Astrocyte (in vitro differentiated cells and primary cell): ENCODE data around the gene CFAP68. TPM values are rescaled to one million over a fixed set of nuclear protein-coding genes. Genes with fewer than 3 reads are reported as not detected.
A peak's percentile ranks its signal among the peaks of the same experiment; 100 is the strongest.

Experiments
- DNase-seq: peaks from one replicate; pipeline ENCODE4 v3.0.0-alpha.2; 2010; ENCODE audit warnings: low read depth
- FAIRE-seq: peaks from 2 replicates; lab custom pipeline; 2011; peaks lifted over from hg19 to GRCh38; lab: Jason Lieb, UNC
- H2AFZ ChIP-seq: 2 replicates; pipeline ENCODE4 v1.6.0; 2012; ENCODE audit warnings: low read depth, low read length, inconsistent platforms
- H3K27ac ChIP-seq: 2 replicates; pipeline ENCODE4 v1.5.1; 2011; ENCODE audit warnings: low read depth, low read length, inconsistent platforms
- H3K27me3 ChIP-seq: 2 replicates; pipeline ENCODE4 v1.6.0; 2011; ENCODE audit warnings: low read length, inconsistent platforms; ENCODE audit not compliant: insufficient read depth
- H3K36me3 ChIP-seq: 2 replicates; pipeline ENCODE4 v1.5.1; 2011; ENCODE audit warnings: low read length, inconsistent platforms; ENCODE audit not compliant: insufficient read depth
- H3K4me1 ChIP-seq: 2 replicates; pipeline ENCODE4 v1.5.1; 2011; ENCODE audit warnings: low read length, inconsistent platforms; ENCODE audit not compliant: insufficient read depth
- H3K4me2 ChIP-seq: 2 replicates; pipeline ENCODE4 v1.6.0; 2012; ENCODE audit warnings: low read length, inconsistent platforms
- H3K4me3 ChIP-seq: 2 replicates; pipeline ENCODE4 v1.5.1; 2011; ENCODE audit warnings: low read depth, mild to moderate bottlenecking, low read length, inconsistent platforms; ENCODE audit not compliant: insufficient read depth
- H3K79me2 ChIP-seq: 2 replicates; pipeline ENCODE4 v1.6.0; 2012; ENCODE audit warnings: mild to moderate bottlenecking, low read length, inconsistent platforms; ENCODE audit not compliant: insufficient read depth
- H3K9ac ChIP-seq: 2 replicates; pipeline ENCODE4 v1.6.0; 2012; ENCODE audit warnings: mild to moderate bottlenecking, low read length, inconsistent platforms
- H3K9me3 ChIP-seq: 2 replicates; pipeline ENCODE4 v1.5.1; 2012; ENCODE audit warnings: low read depth, mild to moderate bottlenecking, low read length, inconsistent platforms; ENCODE audit not compliant: insufficient read depth
- H4K20me1 ChIP-seq: 2 replicates; pipeline ENCODE4 v1.6.0; 2012; ENCODE audit warnings: low read length, inconsistent platforms; ENCODE audit not compliant: insufficient read depth
- H3K27ac Mint-ChIP-seq: one replicate; pipeline ENCODE4 v1.8.0; 2021; ENCODE audit warnings: mild to moderate bottlenecking, mixed read lengths; ENCODE audit not compliant: unreplicated experiment
- H3K27me3 Mint-ChIP-seq: one replicate; pipeline ENCODE4 v1.8.0; 2021; ENCODE audit warnings: low read depth, mixed read lengths; ENCODE audit not compliant: unreplicated experiment
- H3K36me3 Mint-ChIP-seq: one replicate; pipeline ENCODE4 v1.8.0; 2021; ENCODE audit warnings: low read depth, mixed read lengths; ENCODE audit not compliant: unreplicated experiment
- H3K4me1 Mint-ChIP-seq: one replicate; pipeline ENCODE4 v1.8.0; 2021; ENCODE audit warnings: low read depth, mixed read lengths; ENCODE audit not compliant: unreplicated experiment
- H3K4me3 Mint-ChIP-seq: one replicate; pipeline ENCODE4 v1.8.0; 2021; ENCODE audit warnings: mild to moderate bottlenecking, moderate library complexity, mixed read lengths; ENCODE audit not compliant: unreplicated experiment
- H3K9me3 Mint-ChIP-seq: one replicate; pipeline ENCODE4 v1.8.0; 2021; ENCODE audit warnings: mild to moderate bottlenecking, mixed read lengths; ENCODE audit not compliant: unreplicated experiment
- EZH2 ChIP-seq: IDR thresholded peaks from 2 replicates; pipeline ENCODE4 v1.6.1; 2012; ENCODE audit warnings: mild to moderate bottlenecking, low read length, inconsistent platforms; ENCODE audit not compliant: insufficient read depth
- total RNA-seq: library from RNA; stranded (reverse); gene quantifications from 2 replicates; pipeline ENCODE4 v1.2.1, GENCODE V29; 2021
- TF ChIP-seq, protein P1 (sequence below): IDR thresholded peaks from 2 replicates; pipeline ENCODE4 v1.5.1; 2011; ENCODE audit warnings: low read depth, mild to moderate bottlenecking, inconsistent platforms, low read length, moderate library complexity; ENCODE audit not compliant: insufficient read depth

CFAP68 gene
- total RNA-seq, 1 donor from 2014 or later = 18.8 TPM

DNA sequence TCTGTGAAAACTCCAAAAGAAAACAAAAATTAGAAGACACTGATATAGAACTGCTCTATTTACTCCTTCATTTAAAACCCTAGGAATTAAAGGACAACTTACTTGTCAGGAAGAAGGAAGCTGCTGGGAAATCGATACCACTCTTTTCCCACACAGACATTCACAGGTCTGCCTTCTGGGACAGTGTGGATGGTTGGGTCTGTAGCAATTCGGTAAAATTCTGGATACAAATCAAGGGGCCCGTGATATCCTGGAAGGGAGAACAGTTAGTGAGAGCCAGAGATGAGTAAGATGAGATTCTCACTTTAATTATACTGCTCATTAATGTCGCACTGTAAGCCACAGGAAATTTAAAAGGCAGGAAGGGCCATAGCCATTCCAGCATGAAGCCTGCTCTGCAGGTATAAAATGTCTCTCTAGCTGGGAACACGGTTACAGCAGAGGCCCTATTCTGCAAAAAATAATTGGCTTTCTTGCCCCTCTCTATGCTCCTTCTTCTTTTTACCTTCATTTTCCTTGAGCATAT is 41.9 kb upstream of the CFAP68 start:
- Histone ChIP-seq H3K9me3 (no peaks in the 10 kb centered on the region), H3K4me3 (no peak overlapping the region), H3K27ac (no peak overlapping the region), H3K79me2 (no peaks in the 10 kb centered on the region), H3K4me1 (peaks cover 5% of the 10 kb centered on the region), H4K20me1 (no peaks in the 10 kb centered on the region), H3K36me3 (peaks cover 10% of the 10 kb centered on the region), H3K27me3 (no peaks in the 10 kb centered on the region), H3K4me2 (no peak overlapping the region), H3K9ac (no peak overlapping the region), H2AFZ (no peak overlapping the region)
- Mint-ChIP-seq H3K36me3 (peaks cover 5% of the 10 kb centered on the region), H3K4me1 (peaks cover 30% of the 10 kb centered on the region), H3K27me3 (no peaks in the 10 kb centered on the region), H3K4me3 (no peak overlapping the region), H3K9me3 (no peaks in the 10 kb centered on the region), H3K27ac (no peak overlapping the region)
- no peak for FAIRE-seq
- no peak for TF ChIP-seq EZH2
- TF ChIP-seq, protein P1, sequence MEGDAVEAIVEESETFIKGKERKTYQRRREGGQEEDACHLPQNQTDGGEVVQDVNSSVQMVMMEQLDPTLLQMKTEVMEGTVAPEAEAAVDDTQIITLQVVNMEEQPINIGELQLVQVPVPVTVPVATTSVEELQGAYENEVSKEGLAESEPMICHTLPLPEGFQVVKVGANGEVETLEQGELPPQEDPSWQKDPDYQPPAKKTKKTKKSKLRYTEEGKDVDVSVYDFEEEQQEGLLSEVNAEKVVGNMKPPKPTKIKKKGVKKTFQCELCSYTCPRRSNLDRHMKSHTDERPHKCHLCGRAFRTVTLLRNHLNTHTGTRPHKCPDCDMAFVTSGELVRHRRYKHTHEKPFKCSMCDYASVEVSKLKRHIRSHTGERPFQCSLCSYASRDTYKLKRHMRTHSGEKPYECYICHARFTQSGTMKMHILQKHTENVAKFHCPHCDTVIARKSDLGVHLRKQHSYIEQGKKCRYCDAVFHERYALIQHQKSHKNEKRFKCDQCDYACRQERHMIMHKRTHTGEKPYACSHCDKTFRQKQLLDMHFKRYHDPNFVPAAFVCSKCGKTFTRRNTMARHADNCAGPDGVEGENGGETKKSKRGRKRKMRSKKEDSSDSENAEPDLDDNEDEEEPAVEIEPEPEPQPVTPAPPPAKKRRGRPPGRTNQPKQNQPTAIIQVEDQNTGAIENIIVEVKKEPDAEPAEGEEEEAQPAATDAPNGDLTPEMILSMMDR = no peak
- DNase-seq = no peak

DNA sequence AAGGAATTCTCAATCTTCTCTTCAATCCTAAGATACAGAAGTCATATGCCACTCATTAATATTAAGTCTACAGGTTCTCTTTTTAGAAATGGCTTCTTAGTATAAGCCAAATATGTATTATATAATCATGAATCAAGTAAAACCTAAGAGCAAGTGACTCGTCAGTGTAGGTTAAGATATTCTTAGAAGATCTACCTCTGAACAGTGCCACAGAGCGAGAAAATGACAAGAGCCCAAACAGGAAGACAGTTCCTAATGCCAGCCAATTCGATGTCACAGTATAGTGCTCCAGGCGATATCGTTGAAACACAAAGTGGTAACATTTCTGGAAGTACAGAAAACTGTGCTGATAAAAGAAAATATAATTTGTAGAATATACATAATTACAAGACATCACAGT is 41.3 kb upstream of the CFAP68 start:
- H3K4me1 ChIP-seq = peaks cover 5% of the 10 kb centered on the region
- no peak overlapping the region for H3K27ac ChIP-seq
- no peak overlapping the region for H3K4me2 ChIP-seq
- Mint-ChIP-seq H3K27ac (no peak overlapping the region), H3K4me1 (peaks cover 30% of the 10 kb centered on the region), H3K36me3 (peaks cover 5% of the 10 kb centered on the region), H3K4me3 (no peak overlapping the region), H3K27me3 (no peaks in the 10 kb centered on the region), H3K9me3 (no peaks in the 10 kb centered on the region)
- H4K20me1 ChIP-seq = no peaks in the 10 kb centered on the region
- no peaks in the 10 kb centered on the region for H3K79me2 ChIP-seq
- no peak overlapping the region for H3K4me3 ChIP-seq
- H3K36me3 ChIP-seq = peaks cover 10% of the 10 kb centered on the region
- DNase-seq = no peak
- H2AFZ ChIP-seq = no peak overlapping the region
- no peaks in the 10 kb centered on the region for H3K27me3 ChIP-seq
- no peak overlapping the region for H3K9ac ChIP-seq
- no peaks in the 10 kb centered on the region for H3K9me3 ChIP-seq
- FAIRE-seq = no peak
- TF ChIP-seq, protein P1 = no peak

DNA sequence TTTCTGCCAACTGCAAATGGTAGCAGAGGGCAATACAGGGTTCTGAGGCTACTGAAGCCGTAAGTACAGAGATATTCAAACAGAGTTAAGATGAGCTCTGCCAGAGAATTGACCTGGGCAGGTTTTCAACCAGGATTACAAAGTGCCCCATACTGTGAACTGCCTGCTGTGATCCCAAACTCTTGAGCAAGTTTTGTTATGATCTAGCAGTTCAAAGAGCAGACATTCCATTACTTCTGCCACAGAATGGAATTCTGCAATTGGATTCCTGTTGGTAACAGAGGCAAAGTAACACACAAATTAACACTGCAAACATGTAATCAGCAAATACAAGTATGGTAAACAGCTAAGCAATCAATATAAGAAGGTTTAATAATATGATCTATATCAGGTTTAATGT is 39.2 kb upstream of the CFAP68 start:
- peaks cover 5% of the 10 kb centered on the region for H3K4me1 ChIP-seq
- Mint-ChIP-seq H3K27me3 (no peaks in the 10 kb centered on the region), H3K27ac (no peak overlapping the region), H3K9me3 (no peaks in the 10 kb centered on the region), H3K4me3 (no peak overlapping the region), H3K36me3 (peaks cover 5% of the 10 kb centered on the region), H3K4me1 (peaks cover 31% of the 10 kb centered on the region)
- H2AFZ ChIP-seq = no peak overlapping the region
- H3K4me3 ChIP-seq = no peak overlapping the region
- DNase-seq = no peak
- H3K9me3 ChIP-seq = no peaks in the 10 kb centered on the region
- peak; percentile 50 for FAIRE-seq
- H3K4me2 ChIP-seq = no peak overlapping the region
- no peak overlapping the region for H3K27ac ChIP-seq
- H3K79me2 ChIP-seq = no peaks in the 10 kb centered on the region
- no peaks in the 10 kb centered on the region for H4K20me1 ChIP-seq
- H3K27me3 ChIP-seq = no peaks in the 10 kb centered on the region
- TF ChIP-seq, protein P1 = no peak
- no peak for TF ChIP-seq EZH2
- no peak overlapping the region for H3K9ac ChIP-seq
- peaks cover 14% of the 10 kb centered on the region for H3K36me3 ChIP-seq
